LNCAP (cell line): ENCODE measurements around the gene RASGEF1C.

Experiments used
- TF ChIP-seq, protein P1 (sequence below): fragments of 450-650 bp; IDR thresholded peaks from 2 replicates; pipeline ENCODE4 v1.5.1; 2017; ENCODE audit warnings: mild to moderate bottlenecking

RASGEF1C gene

GRCh38 chr5:180052211-180052818 is 156.7 kb downstream of the RASGEF1C start:
- TF ChIP-seq, protein P1, sequence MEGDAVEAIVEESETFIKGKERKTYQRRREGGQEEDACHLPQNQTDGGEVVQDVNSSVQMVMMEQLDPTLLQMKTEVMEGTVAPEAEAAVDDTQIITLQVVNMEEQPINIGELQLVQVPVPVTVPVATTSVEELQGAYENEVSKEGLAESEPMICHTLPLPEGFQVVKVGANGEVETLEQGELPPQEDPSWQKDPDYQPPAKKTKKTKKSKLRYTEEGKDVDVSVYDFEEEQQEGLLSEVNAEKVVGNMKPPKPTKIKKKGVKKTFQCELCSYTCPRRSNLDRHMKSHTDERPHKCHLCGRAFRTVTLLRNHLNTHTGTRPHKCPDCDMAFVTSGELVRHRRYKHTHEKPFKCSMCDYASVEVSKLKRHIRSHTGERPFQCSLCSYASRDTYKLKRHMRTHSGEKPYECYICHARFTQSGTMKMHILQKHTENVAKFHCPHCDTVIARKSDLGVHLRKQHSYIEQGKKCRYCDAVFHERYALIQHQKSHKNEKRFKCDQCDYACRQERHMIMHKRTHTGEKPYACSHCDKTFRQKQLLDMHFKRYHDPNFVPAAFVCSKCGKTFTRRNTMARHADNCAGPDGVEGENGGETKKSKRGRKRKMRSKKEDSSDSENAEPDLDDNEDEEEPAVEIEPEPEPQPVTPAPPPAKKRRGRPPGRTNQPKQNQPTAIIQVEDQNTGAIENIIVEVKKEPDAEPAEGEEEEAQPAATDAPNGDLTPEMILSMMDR, result no peak
